HTERT RPE-1 (cell line): ENCODE data around the gene IFT52.
"Not testable (repeated sequence)": the region's sequence is repeated elsewhere in the genome, so short reads cannot be mapped to it uniquely, and the experiment has no call there.

ENCODE experiments used
- in situ Hi-C: fragments of 300-500 bp; cut with MboI; formaldehyde crosslinking; loops from 4 replicates; pipeline ENCODE4 v1.14.3; 2020; ENCODE audit warnings: low sequenced_read_pairs

The IFT52 gene

GRCh38 chr20:43642548-43642947 lies 51.8 kb downstream of the IFT52 start:
- in situ Hi-C loops = no loop called here

- in situ Hi-C loops = no loop called here
Measured at GRCh38 chr20:43650997-43651525, 60.3 kb downstream of the IFT52 start.

- in situ Hi-C loops = not testable (repeated sequence)
Measured at GRCh38 chr20:43651650-43652184, 61.0 kb downstream of the IFT52 start.

GRCh38 chr20:43653966-43654365 lies 63.2 kb downstream of the IFT52 start:
- in situ Hi-C loops = no loop called here

- in situ Hi-C loops = not testable (repeated sequence)
Measured at GRCh38 chr20:43655176-43655575, 64.4 kb downstream of the IFT52 start.

- in situ Hi-C loops = no loop called here
Measured at GRCh38 chr20:43655937-43656336, 65.2 kb downstream of the IFT52 start.

GRCh38 chr20:43658069-43658722 lies 67.5 kb downstream of the IFT52 start:
- in situ Hi-C loops = no loop called here

- in situ Hi-C loops = no loop called here
Measured at GRCh38 chr20:43658723-43659419, 68.1 kb downstream of the IFT52 start.

GRCh38 chr20:43662943-43663655 lies 72.4 kb downstream of the IFT52 start:
- in situ Hi-C loops = no loop called here

- in situ Hi-C loops = no loop called here
Measured at GRCh38 chr20:43665466-43666176, 74.9 kb downstream of the IFT52 start.

- in situ Hi-C loops = no loop called here
Measured at GRCh38 chr20:43666376-43667328, 75.9 kb downstream of the IFT52 start, which contains the start of gene MYBL2. Gene MYBL2 (plus strand): TSS chr20:43667114. CDS start chr20:43667284, 170 bp downstream.

GRCh38 chr20:43667341-43668132 lies 76.8 kb downstream of the IFT52 start:
- in situ Hi-C loops = no loop called here

- in situ Hi-C loops = no loop called here
Measured at GRCh38 chr20:43669332-43669731, 78.6 kb downstream of the IFT52 start.

GRCh38 chr20:43670423-43670822 lies 79.7 kb downstream of the IFT52 start:
- in situ Hi-C loops = no loop called here

- in situ Hi-C loops = no loop called here
Measured at GRCh38 chr20:43676368-43676767, 85.6 kb downstream of the IFT52 start.

- in situ Hi-C loops = no loop called here
Measured at GRCh38 chr20:43680981-43681380, 90.2 kb downstream of the IFT52 start.

GRCh38 chr20:43681468-43681942 lies 90.8 kb downstream of the IFT52 start:
- in situ Hi-C loops = no loop called here

GRCh38 chr20:43681991-43682410 lies 91.3 kb downstream of the IFT52 start:
- in situ Hi-C loops = no loop called here

- in situ Hi-C loops = no loop called here
Measured at GRCh38 chr20:43682446-43682845, 91.7 kb downstream of the IFT52 start.
